Loucy (cell line): ENCODE results near the gene PCDHA7.
A peak's percentile ranks its signal among the peaks of the same experiment; 100 is the strongest.
"Not testable (repeated sequence)": the region's sequence is repeated elsewhere in the genome, so short reads cannot be mapped to it uniquely, and the experiment has no call there.

Source experiments
- H2AFZ ChIP-seq: fragments of 200-600 bp; sonication (generic); 2 replicates; pipeline ENCODE4 v1.6.0; 2016; ENCODE audit warnings: antibody characterized with exemption, mild to moderate bottlenecking, low read length, moderate library complexity
- H3F3A ChIP-seq: fragments of 200-600 bp; 2 replicates; pipeline ENCODE4 v1.6.0; 2016; ENCODE audit warnings: antibody characterized with exemption, low read depth, mild to moderate bottlenecking
- H3K27me3 ChIP-seq: fragments of 200-600 bp; sonication (generic); 2 replicates; pipeline ENCODE4 v1.6.1; 2014; ENCODE audit warnings: low read length, mild to moderate bottlenecking; ENCODE audit not compliant: insufficient read depth, poor library complexity, severe bottlenecking
- H3K36me3 ChIP-seq: fragments of 200-600 bp; sonication (generic); 2 replicates; pipeline ENCODE4 v1.6.1; 2016; ENCODE audit warnings: low read length; ENCODE audit not compliant: insufficient read depth
- H3K4me1 ChIP-seq: fragments of 200-600 bp; sonication (generic); 2 replicates; pipeline ENCODE4 v1.5.1; 2014; ENCODE audit warnings: low read length, mild to moderate bottlenecking; ENCODE audit not compliant: insufficient read depth, poor library complexity, severe bottlenecking
- H3K4me2 ChIP-seq: fragments of 200-600 bp; sonication (generic); 2 replicates; pipeline ENCODE4 v1.6.0; 2014; ENCODE audit warnings: antibody characterized with exemption, low read length, low read depth, mild to moderate bottlenecking; ENCODE audit not compliant: poor library complexity, severe bottlenecking
- H3K4me3 ChIP-seq: fragments of 200-600 bp; sonication (generic); 2 replicates; pipeline ENCODE4 v1.5.1; 2014; ENCODE audit warnings: low read length, mild to moderate bottlenecking, mixed read lengths; ENCODE audit not compliant: poor library complexity, severe bottlenecking
- H3K79me2 ChIP-seq: fragments of 200-600 bp; sonication (generic); 2 replicates; pipeline ENCODE4 v1.6.1; 2014; ENCODE audit warnings: low read length; ENCODE audit not compliant: insufficient read depth
- H3K9ac ChIP-seq: fragments of 200-600 bp; sonication (generic); 2 replicates; pipeline ENCODE4 v1.6.0; 2014; ENCODE audit warnings: mild to moderate bottlenecking, low read depth, low read length, moderate library complexity; ENCODE audit not compliant: poor library complexity, severe bottlenecking
- H3K9me2 ChIP-seq: fragments of 200-600 bp; sonication (generic); replicated peaks from 2 replicates; pipeline ENCODE4 v1.6.1; 2016; ENCODE audit warnings: low read depth, low read length, mixed read lengths
- H3K9me3 ChIP-seq: fragments of 200-600 bp; sonication (generic); 2 replicates; pipeline ENCODE4 v1.6.1; 2014; ENCODE audit warnings: mild to moderate bottlenecking, antibody characterized with exemption, low read length, low read depth; ENCODE audit not compliant: insufficient read depth
- H4K20me1 ChIP-seq: fragments of 200-600 bp; sonication (generic); 2 replicates; pipeline ENCODE4 v1.6.0; 2014; ENCODE audit warnings: antibody characterized with exemption, low read length, mild to moderate bottlenecking; ENCODE audit not compliant: insufficient read depth, poor library complexity, severe bottlenecking
- CTCF ChIP-seq: fragments of 200-600 bp; sonication (generic); conservative IDR thresholded peaks from 2 replicates; pipeline ENCODE4 v1.5.1; 2014; ENCODE audit warnings: mild to moderate bottlenecking, antibody characterized with exemption, low read length
- EZH2phosphoT487 ChIP-seq: fragments of 200-600 bp; IDR thresholded peaks from 2 replicates; pipeline ENCODE4 v1.6.1; 2018; ENCODE audit warnings: antibody characterized with exemption, mild to moderate bottlenecking, moderate library complexity, borderline replicate concordance

Gene PCDHA7

DNA sequence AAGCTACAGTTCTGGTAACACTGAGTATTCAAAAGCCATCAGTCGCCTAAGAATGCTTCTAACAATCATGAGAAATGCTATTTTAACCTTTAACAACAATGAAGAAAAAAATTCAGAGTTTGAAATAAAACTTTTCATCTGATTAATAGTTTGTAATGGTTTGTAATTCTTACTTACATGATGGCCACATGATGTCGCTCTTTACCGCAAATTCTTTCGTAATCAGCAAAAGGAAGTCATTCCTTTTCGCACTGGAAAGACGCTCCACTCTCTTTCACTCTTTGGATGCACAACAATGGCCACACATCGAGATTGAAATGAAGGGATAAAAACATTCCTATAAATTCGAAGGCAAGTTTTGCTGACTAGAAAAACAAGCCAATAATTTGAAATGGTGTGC is at the start of gene PCDHA7:
PCDHA7 (plus strand) TSS at position 277 of the 400 bp plus-strand sequence; CDS start at position 392, 115 bp downstream.
- H3K79me2 ChIP-seq, result no peaks in the 10 kb centered on the region
- H3K4me3 ChIP-seq, result no peak within 1 kb of the TSS

GRCh38 chr5:140785905-140786686 is 48.0 kb upstream of the PCDHA7 start, which contains the start of gene PCDHA1:
Gene PCDHA1 (plus strand): TSS chr5:140786140.
- Histone ChIP-seq H3K4me2 (no peak within 1 kb of the TSS), H3K9me2 (no peaks in the 10 kb centered on the region), H4K20me1 (no peaks in the 10 kb centered on the region), H3K27me3 (no peaks in the 10 kb centered on the region), H3K4me3 (no peak within 1 kb of the TSS), H3F3A (no peaks in the 10 kb centered on the region), H3K36me3 (no peaks in the 10 kb centered on the region), H3K79me2 (no peaks in the 10 kb centered on the region), H3K9me3 (no peaks in the 10 kb centered on the region), H3K9ac (no peak within 1 kb of the TSS), H3K4me1 (no peaks in the 10 kb centered on the region), H2AFZ (no peak within 1 kb of the TSS)
- TF ChIP-seq EZH2phosphoT487, result no peak
- TF ChIP-seq CTCF, result peak; percentile 20; the same call in 1 of the 2 replicates

More for the DNA sequence above, at the start of gene PCDHA7:
- no peak for TF ChIP-seq CTCF
- TF ChIP-seq EZH2phosphoT487, result no peak
- H3K9ac ChIP-seq, result no peak within 1 kb of the TSS
- H3K4me2 ChIP-seq, result no peak within 1 kb of the TSS
- H2AFZ ChIP-seq, result no peak within 1 kb of the TSS
- no peaks in the 10 kb centered on the region for H3F3A ChIP-seq
- H3K9me3 ChIP-seq, result no peaks in the 10 kb centered on the region
- no peaks in the 10 kb centered on the region for H3K9me2 ChIP-seq
- H3K4me1 ChIP-seq, result no peaks in the 10 kb centered on the region
- no peaks in the 10 kb centered on the region for H3K36me3 ChIP-seq
- H4K20me1 ChIP-seq, result no peaks in the 10 kb centered on the region
- no peaks in the 10 kb centered on the region for H3K27me3 ChIP-seq

DNA sequence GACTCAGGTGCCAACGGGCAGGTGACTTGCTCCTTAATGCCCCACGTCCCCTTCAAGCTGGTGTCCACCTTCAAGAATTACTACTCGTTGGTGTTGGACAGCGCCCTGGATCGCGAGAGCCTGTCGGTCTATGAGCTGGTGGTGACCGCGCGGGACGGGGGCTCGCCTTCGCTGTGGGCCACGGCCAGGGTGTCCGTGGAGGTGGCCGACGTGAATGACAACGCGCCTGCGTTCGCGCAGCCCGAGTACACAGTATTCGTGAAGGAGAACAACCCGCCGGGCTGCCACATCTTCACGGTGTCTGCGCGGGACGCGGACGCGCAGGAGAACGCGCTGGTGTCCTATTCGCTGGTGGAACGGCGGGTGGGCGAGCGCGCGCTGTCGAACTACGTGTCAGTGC is 46.6 kb upstream of the PCDHA7 start:
- H3K27me3 ChIP-seq, H3K9ac ChIP-seq, H3K9me2 ChIP-seq, H3K4me1 ChIP-seq, H3K79me2 ChIP-seq, H3K4me3 ChIP-seq, H3K9me3 ChIP-seq, H4K20me1 ChIP-seq, H2AFZ ChIP-seq, H3F3A ChIP-seq, H3K4me2 ChIP-seq, H3K36me3 ChIP-seq: not testable (repeated sequence)

- not testable (repeated sequence) for H3K9ac ChIP-seq, H3K9me3 ChIP-seq, H3F3A ChIP-seq, H3K9me2 ChIP-seq, H2AFZ ChIP-seq, H3K36me3 ChIP-seq, H3K4me1 ChIP-seq, H3K27me3 ChIP-seq, H3K4me3 ChIP-seq, H3K79me2 ChIP-seq, H3K4me2 ChIP-seq, H4K20me1 ChIP-seq
Observed at GRCh38 chr5:140787849-140788504, 46.1 kb upstream of the PCDHA7 start.
